SJSA1 (cell line): ENCODE data around the gene EEF1A2. TPM values are rescaled to one million over a fixed set of nuclear protein-coding genes. Genes with fewer than 3 reads are reported as not detected.

Experiments used
- DNase-seq, 2 experiments: peaks; one replicate each; pipeline ENCODE4 v3.0.0-alpha.2; 2015 to 2020; ENCODE audit warnings: low spot score in 2 of 2, low read depth in 1 of 2
- H3K27ac ChIP-seq: fragments of 250-450 bp; sonication (Bioruptor Pico); 2 replicates; pipeline ENCODE4 v1.5.1; 2020; ENCODE audit warnings: mild to moderate bottlenecking, moderate library complexity
- H3K27me3 ChIP-seq: fragments of 250-450 bp; sonication (Bioruptor Pico); replicated peaks from 2 replicates; pipeline ENCODE4 v1.5.1; 2020; ENCODE audit warnings: mild to moderate bottlenecking, moderate library complexity
- H3K36me3 ChIP-seq: fragments of 250-450 bp; sonication (Bioruptor Pico); 2 replicates; pipeline ENCODE4 v1.5.1; 2020; ENCODE audit warnings: mild to moderate bottlenecking
- H3K4me1 ChIP-seq: fragments of 250-450 bp; sonication (Bioruptor Pico); replicated peaks from 2 replicates; pipeline ENCODE4 v1.6.1; 2021; ENCODE audit warnings: mild to moderate bottlenecking
- H3K4me3 ChIP-seq: fragments of 250-450 bp; sonication (Bioruptor Pico); 2 replicates; pipeline ENCODE4 v1.5.1; 2020; ENCODE audit warnings: mild to moderate bottlenecking
- H3K9me3 ChIP-seq: fragments of 250-450 bp; sonication (Bioruptor Pico); replicated peaks from 2 replicates; pipeline ENCODE4 v1.5.1; 2020; ENCODE audit warnings: mild to moderate bottlenecking
- total RNA-seq: library from RNA; depleted of rRNA; stranded (reverse); fragments of >200 nt; shearing (Covaris generic); gene quantifications from 2 replicates; pipeline ENCODE4 v1.2.3, GENCODE V29; 2014; rRNA removed

Gene EEF1A2
- total RNA-seq, result 5.2 and 13.0 TPM in 2 replicates

- H3K9me3 ChIP-seq, result no peaks in the 10 kb centered on the region
- DNase-seq, result no peak
- peaks cover 20% of the 10 kb centered on the region for H3K4me1 ChIP-seq
- H3K4me3 ChIP-seq, result peak within 1 kb of the TSS; percentile 20; the same call in 1 of the 2 replicates
- H3K27ac ChIP-seq, result no peak within 1 kb of the TSS
- no peaks in the 10 kb centered on the region for H3K36me3 ChIP-seq
- H3K27me3 ChIP-seq, result peaks cover 26% of the 10 kb centered on the region
Measured at GRCh38 chr20:63498960-63499337, at the start of gene EEF1A2. Gene EEF1A2 (minus strand): TSS chr20:63499083. CDS start chr20:63497763, 1,320 bp downstream.

- no peak overlapping the region for H3K27ac ChIP-seq
- H3K27me3 ChIP-seq, result peaks cover 39% of the 10 kb centered on the region
- no peak overlapping the region for H3K4me3 ChIP-seq
- H3K9me3 ChIP-seq, result 0 out of 2 replicates have a peak, but pooled peaks cover 3% of the 10 kb centered on the region
- DNase-seq, result no peak
- H3K4me1 ChIP-seq, result peaks cover 1% of the 10 kb centered on the region
- no peaks in the 10 kb centered on the region for H3K36me3 ChIP-seq
Measured at GRCh38 chr20:63548542-63548941, 49.7 kb upstream of the EEF1A2 start.

GRCh38 chr20:63547725-63548480 is 49.0 kb upstream of the EEF1A2 start, which contains the start of gene SRMS:
Gene SRMS (minus strand): TSS chr20:63547749. CDS start chr20:63547463, 286 bp downstream.
- no peak within 1 kb of the TSS for H3K4me3 ChIP-seq
- peaks cover 36% of the 10 kb centered on the region for H3K27me3 ChIP-seq
- no peak for DNase-seq
- H3K9me3 ChIP-seq, result 0 out of 2 replicates have a peak, but pooled peaks cover under 1% of the 10 kb centered on the region
- H3K27ac ChIP-seq, result no peak within 1 kb of the TSS
- no peaks in the 10 kb centered on the region for H3K4me1 ChIP-seq
- H3K36me3 ChIP-seq, result no peaks in the 10 kb centered on the region

GRCh38 chr20:63546956-63547724 is 48.3 kb upstream of the EEF1A2 start:
- Histone ChIP-seq H3K36me3 (no peaks in the 10 kb centered on the region), H3K9me3 (no peaks in the 10 kb centered on the region), H3K4me3 (no peak overlapping the region), H3K4me1 (no peaks in the 10 kb centered on the region), H3K27ac (no peak overlapping the region), H3K27me3 (peaks cover 35% of the 10 kb centered on the region)
- DNase-seq, result no peak

- Histone ChIP-seq H3K36me3 (no peaks in the 10 kb centered on the region), H3K9me3 (no peaks in the 10 kb centered on the region), H3K4me3 (no peak overlapping the region), H3K27me3 (peaks cover 35% of the 10 kb centered on the region), H3K27ac (no peak overlapping the region), H3K4me1 (no peaks in the 10 kb centered on the region)
- no peak for DNase-seq
Measured at GRCh38 chr20:63546256-63546955, 47.5 kb upstream of the EEF1A2 start.

- no peak overlapping the region for H3K4me3 ChIP-seq
- DNase-seq, result no peak
- H3K9me3 ChIP-seq, result no peaks in the 10 kb centered on the region
- H3K36me3 ChIP-seq, result no peaks in the 10 kb centered on the region
- H3K4me1 ChIP-seq, result peaks cover 1% of the 10 kb centered on the region
- H3K27ac ChIP-seq, result no peak overlapping the region
- H3K27me3 ChIP-seq, result peaks cover 35% of the 10 kb centered on the region
Measured at GRCh38 chr20:63545814-63546213, 46.9 kb upstream of the EEF1A2 start.

GRCh38 chr20:63544958-63545516 is 46.2 kb upstream of the EEF1A2 start:
- H3K27ac ChIP-seq, result no peak overlapping the region
- peaks cover 7% of the 10 kb centered on the region for H3K4me1 ChIP-seq
- no peaks in the 10 kb centered on the region for H3K36me3 ChIP-seq
- peaks cover 35% of the 10 kb centered on the region for H3K27me3 ChIP-seq
- H3K4me3 ChIP-seq, result no peak overlapping the region
- DNase-seq, result no peak
- H3K9me3 ChIP-seq, result no peaks in the 10 kb centered on the region

- no peak overlapping the region for H3K27ac ChIP-seq
- H3K36me3 ChIP-seq, result no peaks in the 10 kb centered on the region
- peaks cover 7% of the 10 kb centered on the region for H3K4me1 ChIP-seq
- no peaks in the 10 kb centered on the region for H3K9me3 ChIP-seq
- no peak overlapping the region for H3K4me3 ChIP-seq
- peaks cover 30% of the 10 kb centered on the region for H3K27me3 ChIP-seq
- no peak for DNase-seq
Measured at GRCh38 chr20:63544241-63544957, 45.5 kb upstream of the EEF1A2 start.

- Histone ChIP-seq H3K27me3 (peaks cover 27% of the 10 kb centered on the region), H3K4me3 (no peak overlapping the region), H3K9me3 (no peaks in the 10 kb centered on the region), H3K36me3 (no peaks in the 10 kb centered on the region), H3K27ac (no peak overlapping the region), H3K4me1 (peaks cover 7% of the 10 kb centered on the region)
- DNase-seq, result no peak
Measured at GRCh38 chr20:63543733-63544132, 44.9 kb upstream of the EEF1A2 start.

- no peak overlapping the region for H3K4me3 ChIP-seq
- no peaks in the 10 kb centered on the region for H3K36me3 ChIP-seq
- H3K9me3 ChIP-seq, result no peaks in the 10 kb centered on the region
- peaks cover 21% of the 10 kb centered on the region for H3K27me3 ChIP-seq
- H3K4me1 ChIP-seq, result peaks cover 7% of the 10 kb centered on the region
- H3K27ac ChIP-seq, result no peak overlapping the region
- no peak for DNase-seq
Measured at GRCh38 chr20:63543131-63543530, 44.2 kb upstream of the EEF1A2 start.

- Histone ChIP-seq H3K4me3 (no peak overlapping the region), H3K27ac (no peak overlapping the region), H3K9me3 (no peaks in the 10 kb centered on the region), H3K4me1 (peaks cover 10% of the 10 kb centered on the region), H3K27me3 (peaks cover 17% of the 10 kb centered on the region), H3K36me3 (no peaks in the 10 kb centered on the region)
- DNase-seq, result no peak
Measured at GRCh38 chr20:63542696-63543095, 43.8 kb upstream of the EEF1A2 start.

GRCh38 chr20:63542031-63542559 is 43.2 kb upstream of the EEF1A2 start:
- no peak for DNase-seq
- no peaks in the 10 kb centered on the region for H3K36me3 ChIP-seq
- H3K27ac ChIP-seq, result no peak overlapping the region
- no peaks in the 10 kb centered on the region for H3K9me3 ChIP-seq
- no peak overlapping the region for H3K4me3 ChIP-seq
- peaks cover 14% of the 10 kb centered on the region for H3K4me1 ChIP-seq
- H3K27me3 ChIP-seq, result peaks cover 12% of the 10 kb centered on the region

GRCh38 chr20:63541371-63541770 is 42.5 kb upstream of the EEF1A2 start:
- DNase-seq, result no peak
- no peak overlapping the region for H3K4me3 ChIP-seq
- H3K36me3 ChIP-seq, result no peaks in the 10 kb centered on the region
- H3K27me3 ChIP-seq, result peaks cover 7% of the 10 kb centered on the region; the same call in 1 of the 2 replicates
- no peak overlapping the region for H3K27ac ChIP-seq
- H3K9me3 ChIP-seq, result no peaks in the 10 kb centered on the region
- H3K4me1 ChIP-seq, result peaks cover 14% of the 10 kb centered on the region
